ENCODE measurements around the gene SEMA3A. TPM values are rescaled to one million over a fixed set of nuclear protein-coding genes. Genes with fewer than 3 reads are reported as not detected.
"Not testable (repeated sequence)": the region's sequence is repeated elsewhere in the genome, so short reads cannot be mapped to it uniquely, and the experiment has no call there.

The SEMA3A gene
- total RNA-seq, 1 experiment from 2014 or later = 4.0 TPM

DNA sequence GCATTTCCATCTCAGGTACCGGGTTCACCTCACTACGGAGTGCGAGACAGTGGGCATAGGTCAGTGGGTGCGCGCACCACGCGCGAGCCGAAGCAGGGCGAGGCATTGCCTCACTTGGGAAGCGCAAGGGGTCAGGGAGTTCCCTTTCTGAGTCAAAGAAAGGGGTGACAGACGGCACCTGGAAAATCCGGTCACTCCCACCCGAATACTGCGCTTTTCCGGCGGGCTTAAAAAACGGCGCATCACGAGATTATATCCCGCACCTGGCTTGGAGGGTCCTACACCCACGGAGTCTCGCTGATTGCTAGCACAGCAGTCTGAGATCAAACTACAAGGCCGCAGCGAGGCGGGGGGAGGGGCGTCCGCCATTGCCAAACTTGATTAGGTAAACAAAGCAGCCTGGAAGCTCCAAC, 132.1 kb downstream of the SEMA3A start:
- DNase-seq (ENCODE audit: low read depth) = not testable (repeated sequence)

GRCh38 chr7:84060760-84061261, 133.8 kb downstream of the SEMA3A start:
- no peak for DNase-seq (ENCODE audit: low read depth)

DNA sequence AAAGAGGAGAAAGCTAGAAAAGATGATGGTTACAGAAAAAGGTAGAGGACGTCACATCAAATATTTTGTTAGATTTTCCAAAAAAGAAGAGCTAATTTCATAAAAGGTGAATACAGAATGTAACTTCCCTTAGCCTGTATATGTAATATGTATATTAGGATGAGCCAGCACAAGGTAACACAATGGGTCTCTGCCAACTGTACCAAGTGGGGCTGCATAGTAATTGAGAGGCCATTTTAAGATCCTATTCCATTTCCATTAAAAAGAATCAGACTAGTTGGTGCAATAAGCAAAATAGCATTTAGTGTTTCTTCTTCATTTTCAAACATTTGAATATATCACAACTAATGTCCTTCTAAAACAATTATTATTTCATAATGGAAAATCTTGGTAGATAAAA, 134.6 kb downstream of the SEMA3A start:
- no peak for DNase-seq (ENCODE audit: low read depth)

- no peak for DNase-seq (ENCODE audit: low read depth)
Observed at GRCh38 chr7:84058311-84059076, 136.1 kb downstream of the SEMA3A start.

GRCh38 chr7:84057576-84057975, 137.0 kb downstream of the SEMA3A start:
- DNase-seq (ENCODE audit: low read depth) = no peak

DNA sequence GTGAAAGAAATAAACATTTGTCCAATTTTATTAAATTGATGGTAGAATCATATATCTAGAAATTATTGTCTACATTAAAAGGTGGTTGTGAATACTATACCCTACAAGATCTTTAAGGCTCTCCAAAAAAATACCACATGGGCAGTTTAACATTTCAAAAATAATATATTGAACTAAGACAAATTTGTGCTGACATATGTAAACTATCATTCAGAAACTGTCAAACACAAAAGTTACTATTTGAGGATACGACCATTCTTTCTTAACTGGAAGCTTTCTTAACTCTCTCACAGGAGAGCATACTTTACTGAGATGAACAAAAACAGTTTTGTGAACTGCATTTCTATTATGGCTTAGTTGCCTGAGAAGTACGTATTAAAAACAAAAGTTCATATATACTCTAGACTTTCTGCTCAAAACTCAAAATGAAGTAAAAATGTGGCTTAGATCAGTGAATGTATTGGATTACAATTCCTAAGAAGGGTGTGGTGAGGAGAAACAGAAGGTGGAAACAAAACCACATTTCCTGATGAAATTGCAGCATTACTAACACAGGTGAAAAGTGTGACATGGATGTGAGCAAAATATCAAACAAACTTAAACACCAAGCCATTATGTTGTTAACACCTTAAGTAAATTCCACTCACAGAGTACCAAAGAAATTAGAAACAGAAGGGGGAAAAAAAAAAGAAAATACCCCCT, 138.5 kb downstream of the SEMA3A start:
- DNase-seq (ENCODE audit: low read depth) = no peak

DNA sequence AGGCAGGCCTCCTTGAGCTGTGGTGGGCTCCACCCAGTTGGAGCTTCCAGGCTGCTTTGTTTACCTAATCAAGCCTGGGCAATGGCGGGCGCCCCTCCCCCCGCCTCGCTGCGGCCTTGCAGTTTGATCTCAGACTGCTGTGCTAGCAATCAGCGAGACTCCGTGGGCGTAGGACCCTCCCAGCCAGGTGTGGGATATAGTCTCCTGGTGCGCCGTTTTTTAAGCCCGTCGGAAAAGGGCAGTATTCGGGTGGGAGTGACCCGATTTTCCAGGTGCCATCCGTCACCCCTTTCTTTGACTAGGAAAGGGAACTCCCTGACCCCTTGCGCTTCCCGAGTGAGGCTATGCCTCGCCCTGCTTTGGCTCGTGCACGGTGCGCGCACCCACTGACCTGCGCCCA, 139.4 kb downstream of the SEMA3A start:
- not testable (repeated sequence) for DNase-seq (ENCODE audit: low read depth)

- DNase-seq (ENCODE audit: low read depth) = peak; percentile 12
Observed at GRCh38 chr7:84049071-84049836, 145.3 kb downstream of the SEMA3A start.

- no peak for DNase-seq (ENCODE audit: low read depth)
Observed at GRCh38 chr7:84047085-84047484, 147.5 kb downstream of the SEMA3A start.

DNA sequence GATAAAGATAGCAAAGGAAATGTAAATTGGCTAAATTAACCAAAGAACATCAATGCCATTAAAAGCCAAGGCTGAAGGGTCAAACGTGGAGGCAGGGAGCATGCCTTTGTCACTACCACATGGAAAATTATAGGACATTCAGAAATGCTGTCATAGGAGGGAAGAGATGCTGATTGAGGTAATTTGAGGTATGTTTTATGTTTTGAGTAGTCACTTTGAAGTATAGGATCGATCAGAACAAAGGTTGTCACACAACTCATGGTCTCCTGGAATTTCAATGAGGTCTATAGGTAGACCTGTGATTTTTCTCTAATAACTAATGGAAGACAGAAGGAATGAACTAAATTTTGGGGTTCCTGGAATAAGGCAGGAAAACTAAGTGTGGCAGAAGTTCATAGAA, 149.8 kb downstream of the SEMA3A start:
- DNase-seq (ENCODE audit: low read depth) = no peak

DNA sequence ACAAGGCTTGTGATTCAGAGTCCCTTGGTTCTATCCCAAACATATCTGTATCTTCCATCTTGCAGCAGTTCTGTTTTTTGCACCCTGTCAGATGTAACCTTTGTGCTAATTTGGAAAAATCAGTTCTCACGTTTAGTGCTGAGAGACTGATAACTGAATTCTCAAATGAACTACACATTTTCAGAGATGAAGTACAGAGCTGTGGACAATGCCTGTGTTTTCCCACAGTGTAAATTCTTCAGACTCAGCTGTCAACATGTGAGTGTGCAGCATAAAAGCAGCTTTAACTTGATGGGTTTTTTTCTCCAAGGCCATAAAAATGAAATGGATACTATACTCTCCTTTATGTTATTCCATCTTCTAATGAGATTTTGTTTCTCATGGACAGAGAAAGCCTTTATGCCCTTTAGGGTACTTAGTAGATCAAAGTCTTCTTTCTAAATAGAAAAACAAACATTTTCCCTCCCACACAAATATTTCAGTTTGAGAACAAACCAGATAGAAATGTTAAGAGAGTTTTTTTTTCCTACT, 150.9 kb downstream of the SEMA3A start:
- DNase-seq (ENCODE audit: low read depth) = peak; percentile 12

DNA sequence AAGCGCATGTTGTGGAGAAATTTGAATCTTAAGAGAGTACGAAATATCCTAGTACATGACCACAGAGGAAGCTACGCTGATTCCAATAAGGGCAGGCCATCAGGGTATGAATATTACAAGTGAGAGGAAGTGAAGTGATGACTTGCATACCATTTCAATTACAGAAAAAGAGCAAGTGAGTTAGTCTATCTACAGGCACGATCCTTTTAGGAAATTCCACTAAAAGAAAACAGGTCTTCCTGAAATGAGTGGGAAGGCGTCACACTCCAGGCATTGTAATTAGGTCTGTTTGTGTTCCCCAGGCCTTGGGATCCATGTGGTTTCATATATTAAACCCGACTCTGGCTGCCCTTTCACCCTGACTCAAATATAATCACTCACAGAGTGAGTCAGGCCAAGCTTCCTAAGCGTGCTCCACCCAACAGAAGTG, 152.5 kb downstream of the SEMA3A start:
- peak; percentile 71 for DNase-seq (ENCODE audit: low read depth)

DNA sequence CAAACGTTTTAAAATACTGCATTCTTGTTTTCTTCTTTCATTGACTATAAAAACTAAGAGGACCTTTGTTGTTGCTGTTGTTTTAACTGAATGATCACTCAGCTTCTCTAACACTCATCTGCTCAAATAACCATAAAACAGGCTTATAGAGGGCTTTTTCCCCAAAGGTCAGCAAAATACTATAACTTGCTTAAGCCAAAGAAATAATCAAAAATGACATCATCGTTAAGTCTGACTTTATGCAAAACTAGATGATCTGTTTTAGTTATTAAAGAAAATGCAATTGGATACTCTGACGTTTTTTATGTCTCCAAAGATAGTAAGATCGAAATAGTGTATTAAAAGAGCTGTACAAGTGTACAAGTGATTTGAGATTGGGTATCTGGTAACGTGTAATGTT, 152.9 kb downstream of the SEMA3A start:
- DNase-seq (ENCODE audit: low read depth) = no peak

GRCh38 chr7:84040355-84040754, 154.2 kb downstream of the SEMA3A start:
- no peak for DNase-seq (ENCODE audit: low read depth)

DNA sequence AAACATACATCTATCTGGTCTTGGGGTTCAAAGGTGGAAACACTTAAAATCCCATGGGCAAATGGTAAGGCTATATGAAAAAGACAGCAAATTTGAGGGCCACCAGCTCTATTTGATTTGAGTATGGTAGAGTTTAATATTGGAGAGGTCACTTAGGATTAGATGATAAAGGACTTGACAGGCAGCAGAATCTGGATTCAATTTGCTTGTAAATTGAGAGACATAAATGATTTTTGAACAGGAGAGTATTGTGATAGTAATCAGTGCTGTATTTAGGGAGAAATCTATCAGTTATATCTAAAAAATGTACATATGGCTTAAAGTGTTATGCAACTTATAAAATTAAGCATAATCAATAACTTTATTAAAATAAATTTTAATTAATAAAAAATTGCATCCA, 155.2 kb downstream of the SEMA3A start:
- no peak for DNase-seq (ENCODE audit: low read depth)

DNA sequence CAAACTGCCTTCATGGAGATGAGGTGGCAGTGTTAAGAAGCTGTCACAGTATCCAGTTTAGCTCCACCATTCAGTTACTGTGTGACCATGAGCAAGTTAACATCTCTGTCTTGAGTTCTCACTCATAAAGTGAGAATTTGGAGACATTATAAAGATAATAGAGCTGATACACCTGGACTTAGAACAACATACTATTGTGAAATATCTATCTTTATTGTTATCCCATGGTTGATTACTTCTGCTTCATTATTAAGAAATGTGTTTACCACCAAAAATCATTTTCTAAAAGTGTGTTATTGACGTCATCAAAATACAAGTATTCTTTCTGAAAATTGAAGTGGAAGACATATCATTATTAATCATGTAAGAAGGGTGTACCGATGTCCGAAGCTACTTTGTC, 166.9 kb downstream of the SEMA3A start:
- DNase-seq (ENCODE audit: low read depth) = no peak

DNA sequence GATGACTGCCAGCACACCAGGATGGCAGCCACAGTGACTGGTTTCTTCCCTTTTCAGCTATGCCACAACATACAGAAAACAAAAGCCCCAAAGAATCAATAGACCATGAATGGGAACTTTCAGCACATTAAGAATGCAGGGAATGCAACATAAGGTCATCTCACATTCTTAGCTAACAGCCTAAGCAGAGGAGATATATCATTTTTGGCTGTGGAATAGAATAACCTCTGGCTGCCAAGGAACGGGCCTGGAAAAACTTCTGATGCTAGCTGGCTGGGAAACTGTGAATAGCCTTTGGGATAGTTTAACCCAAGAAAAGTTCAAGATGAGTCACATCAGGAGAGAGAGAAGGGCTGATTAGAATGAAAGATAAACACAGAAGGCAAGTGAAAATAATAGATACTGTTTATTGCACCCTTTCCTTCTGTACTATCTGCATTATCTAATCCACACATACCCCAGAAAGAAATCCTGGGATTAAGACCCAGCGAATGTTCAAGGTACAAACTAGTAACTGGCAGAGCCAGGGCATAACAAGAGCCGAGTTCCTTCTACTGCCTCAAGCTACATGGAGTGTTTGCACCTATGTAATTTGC, 169.2 kb downstream of the SEMA3A start:
- DNase-seq (ENCODE audit: low read depth) = peak; percentile 93

- DNase-seq (ENCODE audit: low read depth) = no peak
Observed at GRCh38 chr7:84022684-84023308, 171.8 kb downstream of the SEMA3A start.

GRCh38 chr7:84022009-84022408, 172.6 kb downstream of the SEMA3A start:
- DNase-seq (ENCODE audit: low read depth) = no peak

DNA sequence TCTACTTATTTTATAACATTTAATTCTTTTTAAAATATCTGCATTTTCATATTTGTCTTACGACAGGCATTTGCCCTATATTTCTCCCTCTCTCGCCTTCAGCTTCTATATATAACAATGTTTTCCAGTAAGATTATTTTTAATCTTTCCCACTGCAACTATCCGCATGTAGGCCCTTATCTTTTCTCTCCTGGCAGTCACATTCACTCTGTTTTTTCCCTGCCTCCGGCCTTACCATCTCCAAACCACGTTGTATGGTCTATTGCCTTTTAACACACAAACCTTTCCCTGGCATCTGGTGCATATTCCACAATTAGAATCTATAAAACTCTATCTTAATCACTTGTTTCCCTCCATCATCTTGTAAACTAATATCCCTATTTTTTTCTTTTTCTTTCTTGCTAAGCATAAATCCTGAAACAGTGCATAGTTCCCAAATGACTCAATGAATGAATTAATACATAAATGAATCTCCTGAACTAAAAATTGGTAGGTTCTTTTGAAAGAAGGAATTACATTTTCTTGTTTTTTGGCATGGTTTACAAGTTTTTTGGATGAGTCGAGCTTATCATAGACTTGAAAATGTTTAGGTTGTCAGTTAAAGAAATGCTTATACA, 173.2 kb downstream of the SEMA3A start:
- DNase-seq (ENCODE audit: low read depth) = peak; percentile 4

DNA sequence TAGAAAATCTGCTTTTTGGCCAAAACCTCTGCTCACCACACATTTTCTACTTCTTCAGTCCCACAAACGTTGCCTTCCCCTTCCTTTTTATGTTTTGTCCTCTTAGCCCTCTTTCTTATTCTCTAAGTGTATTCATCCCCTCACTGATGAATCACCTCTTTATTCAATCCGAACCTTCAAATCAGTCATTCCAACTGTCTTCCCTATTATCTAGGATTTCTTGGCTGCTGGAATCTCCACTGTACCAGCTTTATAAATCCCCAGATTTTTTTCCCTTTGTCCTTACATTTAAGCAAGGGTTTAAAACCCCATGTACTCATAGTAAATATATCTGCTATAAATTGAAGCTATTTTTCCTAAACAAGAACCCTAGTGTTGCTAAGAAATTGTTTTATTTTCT, 176.9 kb downstream of the SEMA3A start:
- DNase-seq (ENCODE audit: low read depth) = peak; percentile 6

Measured in RPMI7951 (cell line).